Measurements from ENCODE around the gene TLK1. TPM values are rescaled to one million over a fixed set of nuclear protein-coding genes. Genes with fewer than 3 reads are reported as not detected.

Gene TLK1
- total RNA-seq, 1 experiment from 2014 or later, result 19.1 TPM

- DNase-seq (ENCODE audit: low read depth), result no peak
Observed at GRCh38 chr2:171004363-171004762, 156.3 kb downstream of the TLK1 start.

- DNase-seq (ENCODE audit: low read depth), result no peak
Observed at GRCh38 chr2:170999654-171000053, 161.0 kb downstream of the TLK1 start.

GRCh38 chr2:170997893-170998597 lies 162.6 kb downstream of the TLK1 start:
- DNase-seq (ENCODE audit: low read depth), result no peak

- DNase-seq (ENCODE audit: low read depth), result no peak
Observed at GRCh38 chr2:170996316-170996715, 164.4 kb downstream of the TLK1 start.

GRCh38 chr2:170991398-170992182 lies 169.1 kb downstream of the TLK1 start:
- no peak for DNase-seq (ENCODE audit: low read depth)

- DNase-seq (ENCODE audit: low read depth), result no peak
Observed at GRCh38 chr2:170986566-170987258, 174.0 kb downstream of the TLK1 start.

- DNase-seq (ENCODE audit: low read depth), result no peak
Observed at GRCh38 chr2:170985407-170985806, 175.3 kb downstream of the TLK1 start.

- DNase-seq (ENCODE audit: low read depth), result no peak
Observed at GRCh38 chr2:170984079-170984478, 176.6 kb downstream of the TLK1 start.

- DNase-seq (ENCODE audit: low read depth), result no peak
Observed at GRCh38 chr2:170975943-170976270, 184.8 kb downstream of the TLK1 start.

- no peak for DNase-seq (ENCODE audit: low read depth)
Observed at GRCh38 chr2:170975127-170975942, 185.4 kb downstream of the TLK1 start.

GRCh38 chr2:170974304-170974993 lies 186.2 kb downstream of the TLK1 start:
- DNase-seq (ENCODE audit: low read depth), result peak; percentile 5

- DNase-seq (ENCODE audit: low read depth), result peak; percentile 69
Observed at GRCh38 chr2:170973492-170974303, 187.0 kb downstream of the TLK1 start.

GRCh38 chr2:170973225-170973491 lies 187.5 kb downstream of the TLK1 start:
- no peak for DNase-seq (ENCODE audit: low read depth)

- DNase-seq (ENCODE audit: low read depth), result peak; percentile 36
Observed at GRCh38 chr2:170972296-170973224, 188.1 kb downstream of the TLK1 start.

- no peak for DNase-seq (ENCODE audit: low read depth)
Observed at GRCh38 chr2:170971071-170971470, 189.6 kb downstream of the TLK1 start.

GRCh38 chr2:170969872-170970496 lies 190.7 kb downstream of the TLK1 start:
- no peak for DNase-seq (ENCODE audit: low read depth)

GRCh38 chr2:170969030-170969429 lies 191.7 kb downstream of the TLK1 start:
- DNase-seq (ENCODE audit: low read depth), result no peak

- no peak for DNase-seq (ENCODE audit: low read depth)
Observed at GRCh38 chr2:170968205-170969003, 192.3 kb downstream of the TLK1 start.

Data from M059J (cell line).